ENCODE data around the gene DSN1.
"Not testable (repeated sequence)": the region's sequence is repeated elsewhere in the genome, so short reads cannot be mapped to it uniquely, and the experiment has no call there.

- not testable (repeated sequence) for TF ChIP-seq SMC3 (IDR thresholded peaks at IDR 0.05; ENCODE audit: borderline replicate concordance, low read length); GATAD2B (conservative IDR thresholded peaks at IDR 0.05; ENCODE audit: low read depth)
Measured at GRCh38 chr20:36799313-36799712, 25.8 kb upstream of the DSN1 start.
